ENCODE results near the gene DYRK1B.

Gene DYRK1B

GRCh38 chr19:39807846-39808364 lies 26.1 kb downstream of the DYRK1B start:
- no peak for DNase-seq

GRCh38 chr19:39805104-39805503 lies 28.9 kb downstream of the DYRK1B start:
- DNase-seq, result no peak

- no peak for DNase-seq
Measured at GRCh38 chr19:39802958-39803357, 31.0 kb downstream of the DYRK1B start.

GRCh38 chr19:39797083-39797482 lies 36.9 kb downstream of the DYRK1B start:
- DNase-seq, result no peak

GRCh38 chr19:39796000-39796498 lies 37.9 kb downstream of the DYRK1B start:
- no peak for DNase-seq

- no peak for DNase-seq
Measured at GRCh38 chr19:39795001-39795400, 39.0 kb downstream of the DYRK1B start.

GRCh38 chr19:39792999-39793546 lies 40.9 kb downstream of the DYRK1B start:
- DNase-seq, result peak; percentile 67

- no peak for DNase-seq
Measured at GRCh38 chr19:39788244-39788643, 45.7 kb downstream of the DYRK1B start.

- DNase-seq, result no peak
Measured at GRCh38 chr19:39780894-39781293, 53.1 kb downstream of the DYRK1B start.

- DNase-seq, result peak; percentile 13
Measured at GRCh38 chr19:39778763-39779162, 55.2 kb downstream of the DYRK1B start, which contains the start of gene LEUTX. Gene LEUTX (plus strand): TSS chr19:39778854. CDS start chr19:39778921, 67 bp downstream.
